Muscle layer of duodenum (tissue), 2 donors: ENCODE data around the gene CCDC194.

Experiments
- H3K27ac ChIP-seq: one replicate; pipeline ENCODE4 v1.7.0; 2013; ENCODE audit warnings: mild to moderate bottlenecking, low read length
- H3K27me3 ChIP-seq: one replicate; pipeline ENCODE4 v1.7.0; 2013; ENCODE audit warnings: low read depth, mild to moderate bottlenecking, control low read depth, low read length
- H3K36me3 ChIP-seq, 2 donors: one replicate each; pipeline ENCODE4 v1.7.0; 2013; ENCODE audit warnings: low read length in 2 of 2, control low read depth in 1 of 2, mild to moderate bottlenecking in 1 of 2; ENCODE audit not compliant: insufficient read depth in 2 of 2, control insufficient read depth in 1 of 2
- H3K4me1 ChIP-seq, 2 donors: one replicate each; pipeline ENCODE4 v1.7.0; 2013; ENCODE audit warnings: low read length in 2 of 2, mild to moderate bottlenecking in 2 of 2, control low read depth in 1 of 2, moderate library complexity in 1 of 2; ENCODE audit not compliant: insufficient read depth in 2 of 2, control insufficient read depth in 1 of 2
- H3K4me3 ChIP-seq, 2 donors: one replicate each; pipeline ENCODE4 v1.7.0; 2013; ENCODE audit warnings: low read length in 2 of 2, low read depth in 1 of 2, mild to moderate bottlenecking in 1 of 2
- H3K9me3 ChIP-seq, 2 donors: one replicate each; pipeline ENCODE4 v1.7.0; 2013; ENCODE audit warnings: low read length in 2 of 2, control low read depth in 1 of 2, mild to moderate bottlenecking in 1 of 2; ENCODE audit not compliant: control insufficient read depth in 1 of 2
- donor health status: healthy.

The CCDC194 gene

GRCh38 chr19:17390665-17391370 is 3.2 kb downstream of the CCDC194 start:
- Histone ChIP-seq H3K36me3 (no peaks in the 10 kb centered on the region), H3K4me3 (peak overlapping the region; percentile 37 to 62), H3K4me1 (peaks cover 6 to 21% of the 10 kb centered on the region in 2 donors), H3K9me3 (no peaks in the 10 kb centered on the region), H3K27me3 (no peaks in the 10 kb centered on the region), H3K27ac (no peak overlapping the region)

GRCh38 chr19:17389957-17390664 is 3.9 kb downstream of the CCDC194 start:
- H3K4me3 ChIP-seq = peak overlapping the region; percentile 37 to 62
- H3K4me1 ChIP-seq = peaks cover 6 to 23% of the 10 kb centered on the region in 2 donors
- H3K27me3 ChIP-seq = no peaks in the 10 kb centered on the region
- H3K27ac ChIP-seq = no peak overlapping the region
- H3K9me3 ChIP-seq = no peaks in the 10 kb centered on the region
- H3K36me3 ChIP-seq = no peaks in the 10 kb centered on the region

GRCh38 chr19:17389288-17389687 is 4.7 kb downstream of the CCDC194 start:
- no peak overlapping the region for H3K27ac ChIP-seq
- no peaks in the 10 kb centered on the region for H3K36me3 ChIP-seq
- no peaks in the 10 kb centered on the region for H3K9me3 ChIP-seq
- H3K4me1 ChIP-seq = peaks cover 6 to 23% of the 10 kb centered on the region in 2 donors
- no peak overlapping the region for H3K4me3 ChIP-seq
- no peaks in the 10 kb centered on the region for H3K27me3 ChIP-seq

GRCh38 chr19:17385878-17386611 is 8.0 kb downstream of the CCDC194 start:
- no peak overlapping the region for H3K4me3 ChIP-seq
- H3K4me1 ChIP-seq = peaks cover 0 to 10% of the 10 kb centered on the region in 2 donors
- H3K9me3 ChIP-seq = no peaks in the 10 kb centered on the region
- no peak overlapping the region for H3K27ac ChIP-seq
- no peaks in the 10 kb centered on the region for H3K27me3 ChIP-seq
- H3K36me3 ChIP-seq = no peaks in the 10 kb centered on the region

GRCh38 chr19:17380426-17381138 is 13.4 kb downstream of the CCDC194 start:
- no peaks in the 10 kb centered on the region for H3K27me3 ChIP-seq
- H3K27ac ChIP-seq = no peak overlapping the region
- no peak overlapping the region for H3K4me3 ChIP-seq
- no peaks in the 10 kb centered on the region for H3K9me3 ChIP-seq
- no peaks in the 10 kb centered on the region for H3K36me3 ChIP-seq
- H3K4me1 ChIP-seq = peaks cover 0 to 5% of the 10 kb centered on the region in 2 donors

GRCh38 chr19:17379221-17379631 is 14.8 kb downstream of the CCDC194 start:
- Histone ChIP-seq H3K27me3 (no peaks in the 10 kb centered on the region), H3K4me1 (peaks cover 0 to 5% of the 10 kb centered on the region in 2 donors), H3K27ac (no peak overlapping the region), H3K9me3 (no peaks in the 10 kb centered on the region), H3K36me3 (no peaks in the 10 kb centered on the region), H3K4me3 (no peak overlapping the region)

GRCh38 chr19:17378271-17378670 is 15.7 kb downstream of the CCDC194 start:
- H3K9me3 ChIP-seq = no peaks in the 10 kb centered on the region
- no peaks in the 10 kb centered on the region for H3K36me3 ChIP-seq
- no peak overlapping the region for H3K27ac ChIP-seq
- H3K4me1 ChIP-seq = peaks cover 0 to 5% of the 10 kb centered on the region in 2 donors
- no peak overlapping the region for H3K4me3 ChIP-seq
- no peaks in the 10 kb centered on the region for H3K27me3 ChIP-seq

GRCh38 chr19:17376935-17377600 is 16.9 kb downstream of the CCDC194 start, which contains the start of gene PLVAP:
PLVAP (minus strand) TSS chr19:17377342; CDS start chr19:17377288, 54 bp downstream.
- Histone ChIP-seq H3K4me1 (peaks cover 0 to 5% of the 10 kb centered on the region in 2 donors), H3K4me3 (peak within 1 kb of the TSS in 1 of 2 donors; percentile 6), H3K9me3 (no peaks in the 10 kb centered on the region), H3K36me3 (no peaks in the 10 kb centered on the region), H3K27me3 (no peaks in the 10 kb centered on the region), H3K27ac (no peak within 1 kb of the TSS)

- no peaks in the 10 kb centered on the region for H3K4me1 ChIP-seq
- no peaks in the 10 kb centered on the region for H3K36me3 ChIP-seq
- H3K4me3 ChIP-seq = no peak overlapping the region
- H3K27me3 ChIP-seq = no peaks in the 10 kb centered on the region
- H3K27ac ChIP-seq = no peak overlapping the region
- H3K9me3 ChIP-seq = no peaks in the 10 kb centered on the region
These were observed 23.9 kb downstream of the CCDC194 start for GRCh38 chr19:17370026-17370587.

- no peaks in the 10 kb centered on the region for H3K4me1 ChIP-seq
- H3K27ac ChIP-seq = no peak overlapping the region
- no peaks in the 10 kb centered on the region for H3K27me3 ChIP-seq
- H3K36me3 ChIP-seq = no peaks in the 10 kb centered on the region
- no peaks in the 10 kb centered on the region for H3K9me3 ChIP-seq
- no peak overlapping the region for H3K4me3 ChIP-seq
These were observed 28.6 kb downstream of the CCDC194 start for GRCh38 chr19:17365361-17365760.
